Measurements from ENCODE around the gene ST13.
"Not testable (repeated sequence)": the region's sequence is repeated elsewhere in the genome, so short reads cannot be mapped to it uniquely, and the experiment has no call there.

Gene ST13

GRCh38 chr22:40834619-40835018, 21.8 kb downstream of the ST13 start:
- no peak for DNase-seq

- DNase-seq = no peak
These were observed 27.3 kb downstream of the ST13 start for GRCh38 chr22:40829131-40829530.

- no peak for DNase-seq
These were observed 29.3 kb downstream of the ST13 start for GRCh38 chr22:40826984-40827741.

- DNase-seq = not testable (repeated sequence)
These were observed 30.1 kb downstream of the ST13 start for GRCh38 chr22:40826292-40826691.

- no peak for DNase-seq
These were observed 33.0 kb downstream of the ST13 start for GRCh38 chr22:40823426-40823825.

- DNase-seq = no peak
These were observed 36.8 kb downstream of the ST13 start for GRCh38 chr22:40819599-40820140.

GRCh38 chr22:40818747-40819598, 37.5 kb downstream of the ST13 start, which contains the start of gene SLC25A17:
SLC25A17 (minus strand) TSS chr22:40819346; CDS start chr22:40819248, 98 bp downstream.
- peak; percentile 78 for DNase-seq

- no peak for DNase-seq
These were observed 38.2 kb downstream of the ST13 start for GRCh38 chr22:40818192-40818746.

- DNase-seq = no peak
These were observed 38.7 kb downstream of the ST13 start for GRCh38 chr22:40817737-40818136.

- no peak for DNase-seq
These were observed 42.5 kb downstream of the ST13 start for GRCh38 chr22:40813912-40814315.

- DNase-seq = no peak
These were observed 48.2 kb downstream of the ST13 start for GRCh38 chr22:40808018-40808841.

- no peak for DNase-seq
These were observed 49.7 kb downstream of the ST13 start for GRCh38 chr22:40806711-40807110.

- no peak for DNase-seq
These were observed 50.7 kb downstream of the ST13 start for GRCh38 chr22:40805699-40806203.

- DNase-seq = no peak
These were observed 51.2 kb downstream of the ST13 start for GRCh38 chr22:40805239-40805638.

GRCh38 chr22:40803321-40803720, 53.1 kb downstream of the ST13 start:
- DNase-seq = no peak

- no peak for DNase-seq
These were observed 57.4 kb downstream of the ST13 start for GRCh38 chr22:40799008-40799407.

GRCh38 chr22:40797427-40797826, 59.0 kb downstream of the ST13 start:
- DNase-seq = no peak

GRCh38 chr22:40792451-40792850, 64.0 kb downstream of the ST13 start:
- DNase-seq = no peak

- no peak for DNase-seq
These were observed 65.2 kb downstream of the ST13 start for GRCh38 chr22:40791241-40791640.

- no peak for DNase-seq
These were observed 67.3 kb downstream of the ST13 start for GRCh38 chr22:40789131-40789530.

- DNase-seq = no peak
These were observed 73.9 kb downstream of the ST13 start for GRCh38 chr22:40782521-40782920.

GRCh38 chr22:40781749-40782148, 74.7 kb downstream of the ST13 start:
- DNase-seq = not testable (repeated sequence)

All from activated T-cell treated with anti-CD3 and anti-CD28 coated beads for 4 hours (primary cell).